NOMO-1 (cell line): ENCODE data around the gene KAZN.

Experiments used
- DNase-seq, 2 experiments: peaks; one replicate each; lab custom pipeline; 2025; ENCODE audit not compliant: unreplicated experiment in 2 of 2; lab: John Stamatoyannopoulos, UW

KAZN gene

GRCh38 chr1:15139654-15140350, 541.3 kb downstream of the KAZN start:
- DNase-seq, result no peak

GRCh38 chr1:15141935-15142539, 543.6 kb downstream of the KAZN start:
- DNase-seq, result no peak

GRCh38 chr1:15145327-15145726, 546.8 kb downstream of the KAZN start:
- no peak for DNase-seq

GRCh38 chr1:15146142-15146680, 547.7 kb downstream of the KAZN start:
- DNase-seq, result no peak

GRCh38 chr1:15146971-15147376, 548.5 kb downstream of the KAZN start:
- DNase-seq, result no peak

- DNase-seq, result no peak
Observed at GRCh38 chr1:15148004-15148403, 549.5 kb downstream of the KAZN start.

GRCh38 chr1:15148475-15148874, 550.0 kb downstream of the KAZN start:
- DNase-seq, result no peak

GRCh38 chr1:15148941-15149340, 550.5 kb downstream of the KAZN start:
- no peak for DNase-seq

GRCh38 chr1:15150376-15150775, 551.9 kb downstream of the KAZN start:
- no peak for DNase-seq

GRCh38 chr1:15151377-15151806, 552.9 kb downstream of the KAZN start:
- no peak for DNase-seq

GRCh38 chr1:15151871-15152270, 553.4 kb downstream of the KAZN start:
- DNase-seq, result no peak

GRCh38 chr1:15152318-15153183, 554.1 kb downstream of the KAZN start:
- peak in 1 of 2 experiments; percentile 11 for DNase-seq

GRCh38 chr1:15153184-15153841, 554.8 kb downstream of the KAZN start, which contains the start of gene TMEM51:
TMEM51 (plus strand) TSS chr1:15153747; CDS start chr1:15215088, 61,341 bp downstream.
- no peak for DNase-seq

- peak in 1 of 2 experiments; percentile 9 for DNase-seq
Observed at GRCh38 chr1:15153842-15154479, 555.5 kb downstream of the KAZN start.

GRCh38 chr1:15154480-15155036, 556.1 kb downstream of the KAZN start:
- DNase-seq, result no peak

- DNase-seq, result no peak
Observed at GRCh38 chr1:15155191-15155590, 556.7 kb downstream of the KAZN start.

- DNase-seq, result no peak
Observed at GRCh38 chr1:15155888-15156741, 557.6 kb downstream of the KAZN start.

- no peak for DNase-seq
Observed at GRCh38 chr1:15156807-15157380, 558.4 kb downstream of the KAZN start.
